Left lobe of liver (tissue), 2 donors: ENCODE results near the gene SPSB1. TPM values are rescaled to one million over a fixed set of nuclear protein-coding genes. Genes with fewer than 3 reads are reported as not detected.
"Not testable (repeated sequence)": the region's sequence is repeated elsewhere in the genome, so short reads cannot be mapped to it uniquely, and the experiment has no call there.

Experiments
- ATAC-seq: fragments of 200-7000 bp; cut with Tn5 transposase; one replicate; pipeline ENCODE4 v1.9.1; 2020; ENCODE audit warnings: mild to moderate bottlenecking, moderate library complexity
- DNase-seq: peaks from one replicate; pipeline ENCODE4 v3.0.0-alpha.2; 2020; ENCODE audit warnings: low spot score
- total RNA-seq: library from RNA; stranded (reverse); gene quantifications from one replicate; pipeline ENCODE4 v1.2.1, GENCODE V29; 2021
- donor health status: DM: no; HTN: no; CAD: no; lungs with moderate emphysema.
- donor health status: DM: no; HTN: yes; CAD: no.

SPSB1 gene
- total RNA-seq, 1 donor from 2014 or later = 6.2 TPM

DNA sequence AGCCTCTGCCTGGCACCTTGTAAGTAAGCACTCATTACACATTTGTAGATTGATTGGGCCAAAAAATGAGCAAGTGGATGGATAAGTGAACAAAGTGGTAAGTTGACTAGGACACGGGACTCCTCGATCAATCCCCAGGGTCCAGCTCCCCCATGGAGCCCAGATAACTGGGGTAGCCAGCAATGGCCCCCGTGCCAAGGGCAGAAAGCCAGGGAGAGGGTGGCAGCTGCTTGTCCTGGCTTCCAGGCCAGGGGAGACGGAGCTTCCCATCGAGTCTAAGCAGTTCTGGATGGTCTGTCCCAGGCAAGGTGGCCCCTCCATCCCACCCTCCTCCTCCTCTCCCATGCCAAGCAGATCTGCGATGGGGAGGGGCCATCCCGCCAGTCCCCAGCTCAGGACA is 91.4 kb downstream of the SPSB1 start:
- DNase-seq (no peak), ATAC-seq (no peak)

DNA sequence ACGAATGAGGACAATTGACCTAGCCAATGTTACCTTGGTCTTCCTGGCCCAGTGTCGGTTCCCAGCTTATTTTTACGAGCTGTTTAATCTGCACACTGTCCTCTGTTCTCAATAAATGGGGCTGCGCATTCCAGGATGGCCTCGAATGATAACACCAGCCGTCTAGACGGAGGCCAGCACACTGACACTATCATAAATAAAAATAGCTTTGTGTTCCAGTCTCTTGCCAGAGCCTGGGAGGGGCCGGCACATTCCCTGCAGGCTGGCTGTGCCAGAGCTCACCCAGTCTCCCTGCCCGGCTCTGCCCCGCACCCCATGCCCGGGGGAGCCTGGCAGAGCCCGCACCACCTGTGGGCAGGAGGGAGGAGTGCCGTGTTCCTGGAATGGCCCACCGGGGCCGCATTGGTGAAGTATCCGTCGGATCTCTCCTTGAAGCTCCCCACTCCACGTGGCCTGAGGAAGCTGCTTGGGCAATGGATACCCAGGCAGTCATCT is 92.1 kb downstream of the SPSB1 start:
- DNase-seq (no peak), ATAC-seq (peak; percentile 36)

DNA sequence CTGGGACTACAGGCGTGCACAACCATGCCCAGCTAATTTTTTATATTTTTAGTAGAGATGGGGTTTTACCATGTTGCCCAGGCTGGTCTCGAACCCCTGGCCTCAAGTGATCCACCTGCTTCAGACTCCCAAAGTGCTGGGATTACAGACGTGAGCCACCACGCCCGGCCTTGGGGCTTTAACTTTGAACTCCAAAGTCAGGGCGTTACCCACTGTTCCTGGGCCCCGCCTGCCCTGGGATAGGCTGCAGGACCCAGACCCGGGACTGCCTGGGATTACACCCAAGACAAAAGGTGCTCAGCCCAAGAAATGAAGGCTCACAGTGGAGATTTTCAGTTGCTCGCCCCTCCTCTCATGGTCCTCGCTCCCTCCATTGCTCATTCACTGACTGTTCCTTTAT is 92.7 kb downstream of the SPSB1 start:
- not testable (repeated sequence) for ATAC-seq, DNase-seq

DNA sequence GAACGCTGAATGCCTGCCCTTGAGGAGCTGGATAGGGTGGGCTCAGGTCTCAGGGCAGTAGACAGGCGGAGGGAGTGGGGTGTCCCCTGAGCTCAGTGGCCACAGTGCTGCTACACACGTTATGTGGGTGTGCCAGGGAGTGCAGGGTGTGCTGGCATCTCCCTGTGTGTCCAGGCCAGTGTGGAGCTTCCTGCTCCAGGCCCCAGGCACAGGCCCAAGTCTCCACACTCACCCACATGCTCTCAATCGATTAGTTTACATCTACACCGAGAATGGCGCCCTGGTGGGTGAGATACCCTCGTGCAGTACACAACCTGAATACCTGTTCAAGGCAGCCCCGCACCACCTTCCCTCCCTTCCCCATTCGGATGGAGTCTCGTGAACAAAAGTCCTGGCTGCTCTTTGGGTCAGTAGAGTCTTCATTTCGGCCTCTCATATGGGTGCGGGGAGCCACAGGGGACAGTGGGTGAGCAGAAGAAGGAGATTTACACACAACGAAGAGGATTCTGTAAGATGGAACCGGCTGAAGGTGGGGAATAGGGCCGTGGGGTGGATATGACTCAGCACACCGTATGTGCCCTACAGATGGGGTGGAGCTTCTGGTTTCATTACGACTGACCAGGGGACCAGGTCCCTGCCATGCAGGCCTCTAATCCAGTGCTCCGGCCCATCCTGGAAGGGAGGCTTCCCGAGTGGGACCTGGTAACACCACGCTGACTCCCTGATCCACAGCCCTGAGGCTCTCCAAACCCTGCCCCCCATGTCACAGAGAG is 93.3 kb downstream of the SPSB1 start:
- ATAC-seq (peak; percentile 37), DNase-seq (no peak)

DNA sequence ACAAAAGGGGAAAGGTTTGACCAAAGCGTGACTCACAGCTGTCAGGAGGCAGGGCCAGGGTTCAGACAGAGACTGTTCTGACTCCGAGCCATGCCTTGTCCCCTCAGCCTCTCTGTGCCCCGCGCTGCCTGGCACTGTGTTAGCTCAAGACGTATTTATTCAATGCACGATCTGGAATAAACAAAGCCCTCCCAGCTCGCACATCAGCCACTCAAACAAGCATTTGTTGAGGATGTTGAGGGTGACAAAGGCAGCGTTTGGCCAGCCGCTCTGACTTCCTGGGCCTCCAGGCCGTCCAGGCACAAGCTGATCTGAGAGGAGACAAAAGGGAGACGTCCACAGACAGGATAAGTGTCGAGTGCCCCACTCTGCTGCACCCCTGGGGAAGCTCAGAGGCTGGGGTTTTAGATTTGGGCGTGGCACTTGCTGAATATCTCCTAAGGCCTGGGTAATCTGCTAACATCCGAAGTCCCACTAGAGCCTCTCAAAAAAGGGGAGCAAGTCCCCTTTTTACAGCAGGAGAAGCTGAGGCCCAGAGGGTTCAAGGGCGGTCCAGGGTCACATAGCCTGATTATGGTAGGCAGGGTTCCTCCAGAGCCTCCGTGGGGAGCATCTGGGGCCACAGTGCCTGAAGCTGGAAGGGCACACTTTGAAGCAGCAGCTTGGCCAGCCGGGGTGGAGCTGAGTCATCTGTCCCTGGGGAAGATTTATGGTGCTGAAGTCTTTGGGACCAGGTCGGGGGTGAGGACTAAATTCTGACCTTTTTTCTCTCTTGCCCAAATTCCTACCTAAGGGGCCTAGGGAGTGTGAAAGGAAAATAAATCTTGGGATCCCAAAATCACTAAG is 95.9 kb downstream of the SPSB1 start:
- no peak for DNase-seq
- no peak for ATAC-seq

DNA sequence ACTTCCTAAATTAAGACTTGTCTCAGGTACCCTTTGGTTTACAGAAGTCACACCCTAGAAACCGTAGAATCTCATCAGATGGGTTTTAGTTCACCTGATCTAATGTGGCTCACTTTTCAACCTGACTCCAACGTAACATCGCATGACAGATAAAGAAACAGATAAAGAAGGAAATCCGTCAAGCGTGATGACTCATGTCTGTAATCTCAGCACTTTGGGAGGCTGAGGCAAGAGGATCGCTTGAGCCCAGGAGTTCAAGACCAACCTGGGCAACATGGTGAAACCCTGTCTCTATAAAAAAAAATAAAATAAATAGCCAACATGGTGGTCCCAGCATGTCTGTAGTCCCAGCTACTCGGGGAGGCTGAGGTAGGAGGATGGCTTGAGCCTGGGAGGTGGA is 97.3 kb downstream of the SPSB1 start:
- DNase-seq = no peak
- ATAC-seq = no peak

DNA sequence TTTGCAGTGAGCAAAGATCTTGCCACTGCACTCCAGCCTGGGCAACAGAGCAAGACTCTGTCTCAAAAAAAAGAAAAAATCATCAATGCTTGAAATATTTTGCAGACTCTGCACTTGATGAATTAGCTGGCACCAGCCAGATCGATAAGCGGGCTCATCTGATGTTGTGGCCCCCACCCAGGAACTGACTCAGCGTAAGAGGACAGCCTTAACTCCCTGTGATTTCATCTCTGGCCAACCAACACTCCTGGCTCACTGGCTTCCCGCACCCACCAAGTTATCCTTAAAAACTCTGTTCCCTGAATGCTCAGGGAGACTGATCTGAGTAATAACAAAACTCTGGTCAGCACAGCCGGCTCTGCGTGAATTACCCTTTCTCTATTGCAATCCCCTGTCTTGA is 98.9 kb downstream of the SPSB1 start:
- no peak for ATAC-seq

DNA sequence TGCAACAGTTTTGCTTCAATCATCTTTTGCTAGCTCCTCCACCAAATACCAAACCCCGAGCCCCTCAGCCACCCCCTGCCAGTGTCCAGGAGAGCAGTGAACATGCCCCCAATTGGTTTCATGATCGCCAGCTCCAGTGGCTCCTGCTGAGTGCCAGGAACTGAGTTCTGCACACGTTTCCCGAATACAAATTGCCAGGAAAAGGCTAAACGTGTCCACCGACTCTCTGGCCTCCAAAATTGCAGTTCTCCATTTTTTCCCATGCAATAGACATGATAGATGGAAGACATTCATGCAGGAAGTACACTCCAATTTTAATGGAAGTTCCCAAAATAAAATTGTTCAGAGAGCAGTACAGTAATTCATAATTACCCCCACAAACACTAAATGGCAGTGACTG is 101.3 kb downstream of the SPSB1 start:
- ATAC-seq (no peak), DNase-seq (no peak)

More for the DNA sequence above, 98.9 kb downstream of the SPSB1 start:
- no peak for DNase-seq

DNA sequence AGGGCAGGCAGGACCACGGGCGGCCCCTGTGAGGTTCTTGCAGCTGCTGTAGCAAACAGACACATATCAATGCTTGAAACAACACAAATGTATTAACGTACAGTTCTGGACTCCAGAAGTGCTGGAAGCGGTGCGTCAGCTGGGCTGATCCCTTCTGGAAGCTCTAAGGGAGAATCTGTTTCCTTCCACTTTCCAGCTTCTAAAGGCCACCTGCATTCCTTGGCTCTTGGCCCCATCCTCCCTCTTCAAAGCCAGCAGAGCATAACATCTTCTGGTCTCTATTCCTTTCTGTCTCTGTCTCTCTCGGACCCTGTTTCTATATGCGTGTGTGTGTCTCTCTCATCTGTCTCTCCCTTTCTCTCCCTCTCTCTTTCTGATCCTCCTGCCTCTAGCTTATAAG is 102.3 kb downstream of the SPSB1 start:
- no peak for DNase-seq
- no peak for ATAC-seq

DNA sequence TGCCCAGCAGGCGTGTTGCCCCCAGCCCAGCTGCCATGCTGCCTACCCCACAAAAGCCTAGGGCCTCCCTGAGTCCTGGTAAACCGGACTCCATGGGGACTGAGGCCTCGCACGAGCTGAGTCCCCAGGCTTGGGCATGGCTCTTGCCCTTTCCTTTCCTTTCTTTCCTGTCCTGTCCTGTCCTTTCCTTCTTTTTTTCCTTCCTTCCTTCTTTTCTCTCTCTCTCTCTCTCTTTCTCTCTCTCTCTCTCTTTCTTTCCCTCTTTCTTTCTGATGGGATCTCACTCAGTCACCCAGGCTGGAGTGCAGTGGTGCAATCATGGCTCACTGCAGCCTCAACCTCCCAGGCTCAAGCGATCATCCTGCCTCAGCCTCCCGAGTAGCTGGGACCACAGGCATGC is 104.4 kb downstream of the SPSB1 start:
- DNase-seq (no peak), ATAC-seq (no peak)

DNA sequence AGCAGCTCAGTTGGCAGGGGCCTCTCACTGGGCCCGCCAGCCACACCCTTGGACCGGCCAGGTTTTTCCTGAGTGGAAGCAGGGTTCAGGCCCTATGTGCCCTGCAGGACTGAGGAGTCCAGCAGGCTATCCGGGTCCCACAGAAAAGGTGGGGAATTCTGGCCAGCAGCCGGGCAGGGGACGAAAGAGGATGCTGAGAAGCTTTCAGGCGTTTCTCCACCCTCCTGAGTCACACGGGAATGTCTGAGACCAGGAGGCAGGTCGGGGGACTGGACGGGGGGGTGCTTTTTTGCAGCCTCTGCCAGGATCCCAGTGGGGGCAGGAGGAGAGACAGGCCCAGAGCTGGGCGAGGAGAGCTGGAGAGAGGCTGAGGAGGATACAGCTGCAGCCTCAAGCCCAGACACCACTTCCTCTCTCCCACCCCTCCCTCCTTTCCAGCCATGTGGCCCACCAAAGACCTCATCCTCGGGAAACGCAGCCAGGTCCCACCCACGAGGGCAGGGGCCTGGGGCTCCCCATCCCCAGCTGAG is 105.4 kb downstream of the SPSB1 start:
- ATAC-seq (no peak), DNase-seq (no peak)

DNA sequence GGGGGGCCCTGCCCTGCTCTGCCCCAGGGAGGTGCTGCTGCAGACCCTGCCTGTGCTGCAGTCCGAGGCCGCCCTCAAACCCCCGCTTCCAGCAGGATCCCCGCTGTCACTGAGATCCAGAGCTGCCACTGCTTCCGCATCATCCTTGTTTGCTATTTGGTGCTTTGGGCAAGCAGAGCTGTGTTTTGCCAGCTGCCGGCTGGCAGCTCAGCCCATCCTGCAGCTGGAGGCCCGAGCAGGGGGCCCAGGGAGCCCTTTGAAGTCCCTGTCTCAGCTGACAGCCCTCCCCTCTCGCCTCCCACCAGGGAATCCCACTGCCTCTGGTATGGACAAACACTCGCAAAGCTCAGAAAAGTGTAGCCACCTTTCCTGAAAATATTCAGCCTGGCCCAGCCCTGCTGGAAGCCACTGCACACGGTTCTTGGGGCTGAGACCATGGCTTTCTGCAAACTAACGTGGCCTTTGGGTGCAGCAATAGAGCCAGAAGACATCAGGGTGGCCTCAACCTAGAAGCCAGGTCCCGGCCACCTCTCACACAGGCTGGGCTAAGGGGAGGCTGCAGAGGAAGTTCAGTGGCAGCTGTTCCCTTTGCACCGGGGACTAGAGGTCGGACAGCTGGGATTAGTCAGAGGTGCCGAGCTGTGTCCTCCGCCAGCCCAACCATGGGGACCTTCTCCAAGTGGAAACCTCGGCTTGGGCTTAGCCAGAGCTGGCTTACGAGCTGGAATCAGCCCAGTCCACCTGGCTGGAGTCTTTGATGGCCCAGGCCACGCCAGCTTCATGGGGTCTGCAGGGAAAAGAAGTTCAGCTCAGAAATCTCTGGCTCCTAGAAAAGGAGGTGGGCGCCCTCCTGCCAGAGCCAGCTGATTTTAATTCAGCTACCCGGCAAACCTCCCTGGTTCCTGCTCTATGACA is 107.1 kb downstream of the SPSB1 start:
- no peak for DNase-seq
- peak; percentile 52 for ATAC-seq

DNA sequence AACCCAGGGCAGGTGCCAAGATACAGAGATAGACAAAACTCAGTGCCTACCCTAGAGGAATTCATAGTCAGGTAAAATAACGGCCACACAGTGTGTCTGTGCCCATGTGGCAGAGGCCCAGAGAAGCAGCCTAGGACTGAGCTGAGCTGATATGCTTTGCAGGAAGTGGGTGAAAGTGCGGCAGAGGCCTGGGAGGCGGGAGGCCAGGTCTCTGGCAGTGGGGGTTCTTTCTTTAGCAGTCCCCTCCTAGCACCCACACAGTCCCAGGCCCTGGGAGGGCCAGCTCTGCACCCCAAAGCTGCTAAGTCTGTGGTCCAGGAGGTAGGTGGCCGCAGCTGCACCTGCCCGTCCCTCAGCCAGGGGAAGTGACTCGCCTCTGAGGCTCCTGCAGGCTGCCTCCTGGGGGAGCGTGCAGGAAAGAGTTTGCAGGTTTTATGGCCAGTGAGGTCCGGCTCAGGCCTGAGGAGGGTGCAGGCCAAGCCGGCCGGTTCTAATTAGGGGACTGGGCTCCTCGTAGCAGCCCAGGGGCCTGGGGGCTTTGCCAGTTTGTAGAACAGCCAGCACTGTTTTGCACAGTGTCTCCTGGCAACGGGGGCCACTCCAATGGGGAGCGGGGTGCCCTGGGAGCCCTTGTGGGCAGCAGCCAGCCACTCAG is 107.9 kb downstream of the SPSB1 start:
- DNase-seq (no peak), ATAC-seq (peak; percentile 21)

DNA sequence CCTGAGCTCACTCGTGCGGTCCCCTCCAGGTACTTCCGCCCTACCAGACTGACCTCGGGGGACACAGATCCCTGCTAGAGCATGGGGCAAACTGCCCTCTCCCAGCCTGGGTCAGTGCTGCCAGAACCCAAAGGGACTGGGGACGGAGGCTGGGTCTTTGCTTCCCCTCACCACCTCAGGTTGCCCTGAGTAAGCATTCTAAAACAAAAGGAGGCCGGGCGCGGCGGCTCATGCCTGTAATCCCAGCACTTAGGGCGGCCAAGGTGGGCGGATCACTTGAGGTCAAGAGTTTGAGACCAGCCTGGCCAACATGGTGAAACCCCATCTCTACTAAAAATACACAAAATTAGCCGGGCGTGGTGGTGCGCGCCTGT is 108.4 kb downstream of the SPSB1 start:
- no peak for ATAC-seq
- no peak for DNase-seq

DNA sequence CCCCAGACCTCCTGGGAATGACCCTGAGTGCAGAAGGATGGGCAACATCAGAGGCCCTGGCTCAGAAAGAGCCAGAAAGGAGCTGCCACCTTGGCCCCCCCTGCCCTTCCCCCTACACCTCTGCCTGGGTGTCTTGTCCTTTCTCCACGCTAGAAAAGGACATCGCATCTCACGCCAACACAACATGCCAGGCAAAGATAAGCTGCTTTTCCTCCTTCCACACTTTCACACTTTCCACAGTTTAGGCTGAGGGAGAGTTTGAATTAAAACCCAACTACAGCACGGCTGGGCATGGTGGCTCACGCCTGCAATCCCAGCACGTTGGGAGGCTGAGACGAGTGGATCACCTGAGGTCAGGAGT is 109.5 kb downstream of the SPSB1 start:
- ATAC-seq = no peak
- no peak for DNase-seq

DNA sequence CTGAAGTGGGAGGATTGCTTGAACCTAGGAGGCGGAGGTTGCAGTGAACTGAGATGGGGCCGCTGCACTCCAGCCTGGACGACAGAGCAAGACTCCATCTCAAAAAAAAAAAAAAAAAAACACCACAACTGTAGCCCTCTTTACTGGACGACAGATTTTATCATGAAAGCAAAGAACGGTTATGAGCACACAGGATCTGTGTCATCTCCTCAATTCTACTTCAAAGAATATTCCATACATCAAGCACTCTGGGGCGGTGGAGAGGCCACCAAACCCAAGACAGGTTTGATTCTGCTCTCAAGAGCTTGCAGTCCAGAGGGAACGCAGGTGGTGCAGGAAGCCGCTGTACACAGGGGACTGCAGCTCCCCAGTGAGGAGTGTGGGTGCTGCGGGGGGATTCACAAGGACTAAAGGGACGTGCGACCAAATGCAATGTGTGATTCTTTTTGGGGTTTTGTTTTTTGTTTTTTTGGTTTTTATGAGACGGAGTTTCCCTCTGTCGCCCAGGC is 110.1 kb downstream of the SPSB1 start:
- ATAC-seq (no peak), DNase-seq (no peak)

DNA sequence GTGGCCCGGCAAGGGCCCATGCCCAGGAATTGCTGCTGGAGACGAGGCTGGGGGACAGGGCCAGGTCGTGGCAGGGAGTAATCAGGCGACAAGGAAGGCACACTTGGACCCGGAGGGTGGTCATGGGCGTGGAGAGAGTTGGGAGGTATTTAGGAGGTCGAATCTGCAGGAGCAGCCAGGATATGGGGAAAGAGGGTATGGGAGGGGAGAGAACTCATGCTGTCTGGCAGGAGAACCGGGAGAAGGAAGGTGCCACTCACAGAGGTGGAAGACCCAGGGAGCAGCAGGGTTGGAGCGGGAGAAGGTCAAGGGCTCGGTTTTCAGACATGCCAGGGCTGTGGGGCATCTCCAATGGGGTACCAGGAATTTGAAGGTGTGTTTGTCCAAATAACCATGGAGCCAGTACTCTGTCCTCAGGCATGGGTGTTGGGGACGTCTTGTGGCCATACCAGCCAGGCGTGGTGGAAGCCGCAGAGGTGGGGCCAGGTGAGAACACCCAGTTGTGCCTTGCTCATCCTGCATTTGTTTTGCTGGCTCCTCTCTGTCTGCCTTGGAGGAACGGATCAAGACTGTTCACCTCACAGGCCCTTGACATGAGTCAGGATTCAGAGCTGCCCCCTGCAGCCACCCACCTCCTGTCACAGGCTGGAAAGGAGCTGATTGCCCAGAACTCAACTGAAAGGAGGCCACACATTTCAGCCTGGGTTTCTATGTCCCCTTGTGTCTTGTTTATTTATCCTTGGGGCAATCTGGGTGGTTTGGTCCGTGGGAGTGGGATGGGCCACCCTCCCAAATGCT is 111.6 kb downstream of the SPSB1 start:
- DNase-seq (no peak), ATAC-seq (no peak)

DNA sequence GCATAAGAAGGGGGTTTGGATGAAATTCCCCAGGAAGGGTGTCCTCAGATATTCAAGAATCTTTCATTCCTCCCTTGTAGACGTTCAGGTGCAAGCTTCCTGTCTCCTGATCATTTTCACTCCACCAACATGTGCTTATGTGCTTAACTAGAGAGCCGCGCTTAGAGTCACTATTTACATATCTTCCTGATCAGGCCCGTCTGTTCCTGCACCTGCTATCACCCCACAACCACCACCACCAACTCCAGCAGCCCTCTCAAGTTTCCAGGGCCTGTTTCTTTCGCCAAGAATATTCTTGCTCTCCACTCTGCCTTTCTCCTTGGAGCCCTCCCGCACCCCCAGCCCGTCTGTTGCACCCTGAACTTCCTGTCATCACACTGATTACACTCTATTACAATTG is 113.4 kb downstream of the SPSB1 start:
- ATAC-seq (no peak), DNase-seq (no peak)

DNA sequence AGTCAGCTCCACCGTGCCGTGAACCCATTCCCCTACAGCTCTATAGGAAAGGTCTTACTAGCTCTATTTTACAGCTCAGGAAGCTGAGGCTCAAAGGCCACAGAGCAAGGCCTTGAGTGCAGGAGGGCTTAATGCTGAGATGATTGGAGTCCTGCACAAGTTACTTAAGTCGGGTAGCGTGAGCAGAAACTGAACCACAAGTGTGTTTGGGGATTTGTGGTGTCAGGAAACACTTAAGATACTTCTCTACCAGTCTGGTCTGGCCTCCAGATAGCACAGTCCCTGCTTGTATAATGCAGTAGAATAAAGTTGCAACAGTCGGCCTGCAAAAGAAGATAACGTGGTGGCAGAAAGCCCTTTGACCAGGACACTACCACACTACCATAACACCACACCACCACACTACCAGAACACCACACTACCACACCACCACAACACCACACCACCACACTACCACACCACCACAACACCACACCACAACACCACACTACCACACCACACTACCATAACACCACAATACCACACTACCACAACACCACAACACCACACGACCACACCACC is 118.1 kb downstream of the SPSB1 start:
- no peak for DNase-seq

More for the DNA sequence above, 118.1 kb downstream of the SPSB1 start:
- peak; percentile 75 for ATAC-seq
